Measurements from ENCODE around the gene CHST11.

DNA sequence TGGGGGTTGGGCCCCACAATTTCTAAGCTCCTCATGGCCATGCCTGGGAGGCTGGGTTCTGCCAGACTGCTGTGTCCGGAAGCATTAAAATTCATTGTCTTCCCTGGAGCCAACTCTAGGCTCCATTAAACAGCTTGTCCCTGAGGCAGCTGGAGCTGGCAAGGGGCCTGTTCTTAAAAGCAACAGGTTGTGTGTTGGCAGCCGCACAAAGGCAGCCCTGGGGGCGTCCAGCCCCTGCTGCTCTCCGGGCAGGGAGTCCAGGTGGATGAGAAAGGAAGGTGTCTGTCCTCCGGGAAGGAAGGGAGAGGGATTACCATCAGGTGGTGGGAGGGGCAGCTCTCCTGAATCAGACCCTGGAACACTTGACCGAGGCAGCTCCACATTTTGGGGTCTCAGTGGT, 98.9 kb downstream of the CHST11 start:
- TF ChIP-seq, protein P1, sequence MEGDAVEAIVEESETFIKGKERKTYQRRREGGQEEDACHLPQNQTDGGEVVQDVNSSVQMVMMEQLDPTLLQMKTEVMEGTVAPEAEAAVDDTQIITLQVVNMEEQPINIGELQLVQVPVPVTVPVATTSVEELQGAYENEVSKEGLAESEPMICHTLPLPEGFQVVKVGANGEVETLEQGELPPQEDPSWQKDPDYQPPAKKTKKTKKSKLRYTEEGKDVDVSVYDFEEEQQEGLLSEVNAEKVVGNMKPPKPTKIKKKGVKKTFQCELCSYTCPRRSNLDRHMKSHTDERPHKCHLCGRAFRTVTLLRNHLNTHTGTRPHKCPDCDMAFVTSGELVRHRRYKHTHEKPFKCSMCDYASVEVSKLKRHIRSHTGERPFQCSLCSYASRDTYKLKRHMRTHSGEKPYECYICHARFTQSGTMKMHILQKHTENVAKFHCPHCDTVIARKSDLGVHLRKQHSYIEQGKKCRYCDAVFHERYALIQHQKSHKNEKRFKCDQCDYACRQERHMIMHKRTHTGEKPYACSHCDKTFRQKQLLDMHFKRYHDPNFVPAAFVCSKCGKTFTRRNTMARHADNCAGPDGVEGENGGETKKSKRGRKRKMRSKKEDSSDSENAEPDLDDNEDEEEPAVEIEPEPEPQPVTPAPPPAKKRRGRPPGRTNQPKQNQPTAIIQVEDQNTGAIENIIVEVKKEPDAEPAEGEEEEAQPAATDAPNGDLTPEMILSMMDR (IDR thresholded peaks at IDR 0.05 in 8 of 11, conservative IDR thresholded peaks at IDR 0.05 in 3 of 11) = no peak
- TF ChIP-seq POLR2A (IDR thresholded peaks at IDR 0.05) = no peak

Measured in spleen (tissue), 7 donors.